Activated CD4-positive, alpha-beta T cell treated with anti-CD3 and anti-CD28 coated beads, Interleukin-2, amount 50 U/mL, for 4 hours (primary cell): ENCODE data around the gene UBXN7.
"Not testable (repeated sequence)": the region's sequence is repeated elsewhere in the genome, so short reads cannot be mapped to it uniquely, and the experiment has no call there.

Experiments
- DNase-seq, 2 experiments: peaks; one replicate each; pipeline ENCODE4 v3.0.0-alpha.2; 2020

UBXN7 gene

DNA sequence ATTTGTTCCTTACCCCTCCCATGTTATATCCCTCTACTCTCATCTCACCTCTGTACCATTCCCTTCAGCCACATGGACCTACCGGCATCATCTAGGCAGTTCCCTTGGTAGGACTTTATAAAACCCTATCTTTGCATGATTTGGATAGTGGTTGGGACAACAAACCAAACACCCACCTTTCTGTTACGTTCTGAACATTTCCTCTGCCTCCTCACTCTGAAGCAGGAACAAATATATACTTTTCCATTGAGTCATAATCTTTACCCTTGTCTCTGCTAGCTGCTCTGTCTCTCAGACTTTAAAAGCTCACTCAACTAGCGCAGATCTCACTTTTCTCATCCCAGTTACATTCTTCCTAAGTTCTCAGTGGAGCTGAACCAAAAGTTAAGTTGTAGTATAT lies 17.8 kb downstream of the UBXN7 start:
- no peak for DNase-seq

- DNase-seq, result no peak
Measured at GRCh38 chr3:196412704-196413103, 19.5 kb downstream of the UBXN7 start.

GRCh38 chr3:196409409-196409808 lies 22.8 kb downstream of the UBXN7 start:
- no peak for DNase-seq

GRCh38 chr3:196408565-196409300 lies 23.5 kb downstream of the UBXN7 start:
- no peak for DNase-seq

GRCh38 chr3:196406811-196407470 lies 25.3 kb downstream of the UBXN7 start:
- DNase-seq, result no peak

DNA sequence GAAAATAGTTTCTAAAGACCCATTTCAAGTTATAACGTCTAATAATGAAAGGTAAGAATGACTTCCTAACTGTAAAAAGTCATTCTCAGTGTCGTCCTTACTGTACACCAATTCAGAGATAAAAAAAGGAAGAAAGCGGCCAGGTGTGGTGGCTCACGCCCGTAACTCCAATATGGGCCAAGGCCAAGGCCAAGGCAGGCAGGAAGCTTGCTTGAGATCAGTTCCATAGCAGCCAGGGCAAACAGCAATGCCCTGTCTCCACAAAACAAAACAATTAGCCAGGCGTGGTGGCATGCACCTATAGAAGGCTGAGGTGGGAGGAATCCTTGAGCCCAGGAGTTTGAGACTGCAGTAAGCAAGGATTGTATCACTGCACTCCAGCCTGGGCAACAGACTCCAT lies 31.9 kb downstream of the UBXN7 start:
- no peak for DNase-seq

DNA sequence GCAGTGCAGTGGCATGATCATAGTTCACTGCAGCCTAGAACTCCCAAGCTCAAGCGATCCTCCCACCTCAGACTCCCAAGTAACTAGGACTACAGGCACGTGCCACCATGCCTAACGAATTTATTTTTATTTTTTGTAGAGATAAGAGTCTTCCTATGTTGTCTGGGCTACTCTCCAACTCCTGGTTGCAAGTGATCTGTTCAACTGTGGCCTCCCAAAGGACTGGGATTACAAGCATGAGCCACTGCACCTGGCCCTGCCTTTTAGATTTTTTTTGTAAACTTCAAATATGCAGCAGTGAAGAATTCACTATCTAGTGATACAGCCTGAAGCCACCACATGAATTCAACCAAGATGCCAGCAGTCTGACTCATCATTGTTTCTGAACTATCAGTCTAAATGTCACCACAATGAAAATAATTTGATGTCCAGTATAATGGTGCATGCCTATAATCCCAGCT lies 32.7 kb downstream of the UBXN7 start:
- DNase-seq, result no peak

DNA sequence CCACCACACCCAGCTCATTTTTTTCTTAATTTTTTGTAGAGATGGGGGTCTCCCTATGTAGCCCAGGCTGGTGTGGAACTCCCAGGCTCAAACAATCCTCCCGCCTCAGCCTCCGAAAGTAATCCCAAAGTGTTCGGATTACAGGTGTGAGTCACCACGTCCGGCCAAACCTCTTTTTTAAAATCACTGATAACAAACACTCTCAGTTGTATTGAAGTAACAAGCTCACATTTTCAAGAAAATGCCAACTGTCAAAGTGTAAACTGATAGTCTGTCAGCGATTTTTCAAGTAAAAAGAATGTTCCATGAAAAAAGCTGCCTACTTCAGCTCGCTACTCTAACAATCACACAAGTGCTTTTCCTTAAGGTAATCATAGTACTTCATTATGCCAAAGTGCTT lies 33.4 kb downstream of the UBXN7 start:
- DNase-seq, result no peak

DNA sequence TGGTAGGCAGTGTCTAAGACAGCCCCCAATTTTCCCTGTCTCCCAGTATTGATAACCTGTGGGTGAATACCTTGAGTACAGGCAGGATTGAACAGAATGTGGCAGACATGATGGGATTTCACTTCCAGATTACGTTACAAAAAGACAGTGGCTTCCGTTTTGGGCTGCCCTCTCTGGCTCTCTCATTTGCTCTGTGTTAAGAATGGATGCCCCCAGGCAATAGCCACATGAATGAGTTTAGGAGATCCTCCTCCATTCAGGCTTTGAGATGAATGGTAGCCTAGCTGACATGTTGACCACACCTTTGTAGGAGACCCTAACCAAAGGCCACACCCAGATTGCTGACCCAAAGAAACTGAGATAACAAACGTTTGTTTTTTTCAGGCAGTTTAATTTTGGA lies 34.3 kb downstream of the UBXN7 start:
- DNase-seq, result no peak

GRCh38 chr3:196390116-196390515 lies 42.1 kb downstream of the UBXN7 start:
- DNase-seq, result no peak

- no peak for DNase-seq
Measured at GRCh38 chr3:196388956-196389355, 43.3 kb downstream of the UBXN7 start.

DNA sequence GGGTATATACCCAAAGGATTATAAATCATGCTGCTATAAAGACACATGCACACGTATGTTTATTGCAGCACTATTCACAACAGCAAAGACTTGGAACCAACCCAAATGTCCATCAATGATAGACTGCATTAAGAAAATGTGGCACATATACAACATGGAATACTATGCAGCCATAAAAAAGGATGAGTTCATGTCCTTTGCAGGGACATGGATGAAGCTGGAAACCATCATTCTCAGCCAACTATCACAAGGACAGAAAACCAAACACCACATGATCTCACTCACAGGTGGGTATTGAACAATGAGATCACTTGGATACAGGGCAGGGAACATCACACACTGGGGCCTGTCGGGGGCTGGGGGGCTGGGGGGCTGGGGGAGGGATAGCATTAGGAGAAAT lies 44.3 kb downstream of the UBXN7 start:
- not testable (repeated sequence) for DNase-seq

GRCh38 chr3:196386797-196387196 lies 45.4 kb downstream of the UBXN7 start:
- not testable (repeated sequence) for DNase-seq

DNA sequence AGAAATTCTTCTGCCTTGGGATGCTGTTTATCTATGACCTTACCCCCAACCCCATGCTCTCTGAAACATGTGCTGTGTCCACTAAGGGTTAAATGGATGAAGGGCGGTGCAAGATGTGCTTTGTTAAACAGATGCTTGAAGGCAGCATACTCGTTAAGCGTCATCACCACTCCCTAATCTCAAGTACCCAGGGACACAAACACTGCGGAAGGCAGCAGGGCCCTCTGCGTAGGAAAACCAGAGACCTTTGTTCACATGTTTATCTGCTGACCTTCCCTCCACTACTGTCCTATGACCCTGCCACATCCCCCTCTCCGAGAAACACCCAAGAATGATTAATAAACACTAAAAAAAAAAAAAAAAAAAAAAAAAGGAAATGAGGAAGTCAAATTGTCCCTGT lies 46.2 kb downstream of the UBXN7 start:
- DNase-seq, result not testable (repeated sequence)

- not testable (repeated sequence) for DNase-seq
Measured at GRCh38 chr3:196385446-196385845, 46.8 kb downstream of the UBXN7 start.

- DNase-seq, result no peak
Measured at GRCh38 chr3:196378146-196378841, 53.9 kb downstream of the UBXN7 start.

GRCh38 chr3:196377321-196377720 lies 54.9 kb downstream of the UBXN7 start:
- DNase-seq, result no peak

GRCh38 chr3:196365736-196366135 lies 66.5 kb downstream of the UBXN7 start:
- DNase-seq, result no peak

GRCh38 chr3:196360586-196360985 lies 71.6 kb downstream of the UBXN7 start:
- DNase-seq, result no peak

- not testable (repeated sequence) for DNase-seq
Measured at GRCh38 chr3:196358540-196358939, 73.7 kb downstream of the UBXN7 start.

DNA sequence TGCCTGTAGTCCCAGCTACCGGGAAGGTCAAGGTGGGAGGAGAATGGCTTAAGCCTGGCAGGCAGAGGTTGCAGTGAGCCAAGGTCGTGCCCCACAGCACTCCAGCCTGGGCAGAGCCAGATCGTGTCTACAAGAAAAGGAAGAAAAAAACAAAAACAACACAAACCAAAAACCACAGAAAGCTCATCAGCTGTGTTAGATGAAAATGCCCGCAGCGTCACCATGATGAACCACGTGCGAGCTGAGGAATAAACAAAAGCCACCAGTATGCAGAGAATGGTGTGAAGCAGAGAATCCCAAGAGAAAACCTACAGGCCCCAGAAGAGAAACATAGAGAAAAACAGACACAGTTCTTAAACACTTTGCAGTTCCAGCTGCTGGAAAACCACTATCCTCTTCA lies 74.3 kb downstream of the UBXN7 start:
- no peak for DNase-seq

GRCh38 chr3:196356556-196356955 lies 75.7 kb downstream of the UBXN7 start:
- DNase-seq, result no peak

GRCh38 chr3:196355668-196356067 lies 76.6 kb downstream of the UBXN7 start:
- no peak for DNase-seq

DNA sequence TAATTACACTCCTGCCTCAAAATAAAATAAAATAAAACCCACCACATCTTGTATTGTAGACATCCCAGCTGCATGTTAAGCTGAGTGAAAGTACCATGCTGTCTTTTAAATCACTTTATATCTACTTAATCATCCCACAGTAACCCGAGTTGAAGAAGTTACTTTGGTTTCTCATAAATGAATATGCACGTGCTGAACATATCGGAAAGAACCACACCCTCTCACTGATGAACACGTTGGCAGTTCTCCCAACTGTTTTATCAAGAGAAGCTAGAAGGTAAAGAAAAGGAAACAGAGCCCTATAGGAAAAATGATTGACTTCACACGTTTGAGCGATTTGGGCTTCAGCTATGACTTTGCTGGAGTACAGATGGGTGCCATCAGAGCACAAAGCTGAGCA lies 78.1 kb downstream of the UBXN7 start:
- DNase-seq, result no peak
